Transverse colon (tissue), 4 donors: ENCODE results near the gene COMMD2. TPM values are rescaled to one million over a fixed set of nuclear protein-coding genes. Genes with fewer than 3 reads are reported as not detected.

ENCODE experiments used
- DNase-seq: peaks from one replicate; pipeline ENCODE4 v3.0.0-alpha.2; 2019
- H3K27ac ChIP-seq, 4 donors: fragments of 200-600 bp; sonication (generic); 2 replicates each; pipeline ENCODE4 v1.5.1; 2016 to 2018; ENCODE audit warnings: inconsistent platforms in 4 of 4
- H3K27me3 ChIP-seq: fragments of 200-600 bp; sonication (generic); 2 replicates; pipeline ENCODE4 v1.5.1; 2017; ENCODE audit warnings: inconsistent platforms
- H3K36me3 ChIP-seq, 4 donors: fragments of 200-600 bp; sonication (generic); 2 replicates each; pipeline ENCODE4 v1.5.1; 2017 to 2019; ENCODE audit warnings: inconsistent platforms in 4 of 4
- H3K4me1 ChIP-seq, 4 donors: fragments of 200-600 bp; sonication (generic); 2 replicates each; pipeline ENCODE4 v1.5.1; 2017 to 2020; ENCODE audit warnings: inconsistent platforms in 4 of 4
- H3K4me3 ChIP-seq, 4 donors: fragments of 200-600 bp; sonication (generic); 1 replicate in 1 of 4; 2 replicates in 3 of 4; pipeline versions ENCODE4 v1.5.1 to v1.6.1; 2017 to 2019; ENCODE audit warnings: inconsistent platforms in 4 of 4
- H3K9me3 ChIP-seq, 2 donors: fragments of 200-600 bp; sonication (generic); 2 replicates each; pipeline ENCODE4 v1.5.1; 2017 to 2019; ENCODE audit warnings: inconsistent platforms in 2 of 2
- EP300 ChIP-seq: sonication (generic); formaldehyde crosslinking; IDR thresholded peaks from one replicate; pipeline ENCODE4 v1.6.1; 2017; ENCODE audit warnings: antibody characterized with exemption, low read depth
- POLR2A ChIP-seq: fragments of 450-650 bp; IDR thresholded peaks from one replicate; pipeline ENCODE4 v1.6.1; 2016; ENCODE audit warnings: antibody characterized with exemption, mild to moderate bottlenecking, moderate library complexity
- POLR2AphosphoS5 ChIP-seq, 3 donors: sonication (generic); formaldehyde crosslinking; IDR thresholded peaks; one replicate each; pipeline ENCODE4 v1.6.1; 2016; ENCODE audit warnings: antibody characterized with exemption in 3 of 3
- WGBS, 2 donors: methylation state at CpG; one replicate each; pipeline ENCODE4 v1.1.5; 2018; ENCODE audit warnings: low coverage in 1 of 2; 5-methylcytosine and 5-hydroxymethylcytosine counted together
- in situ Hi-C, 4 donors: fragments of 200-750 bp; cut with MboI; loops; one replicate each; pipeline versions ENCODE4 v1.15.0 to v1.15.1; 2017; ENCODE audit warnings: low sequenced_read_pairs in 3 of 4, low pct_ligation_motif_present in 1 of 4, low pct_unique_long_range_greater_than_20kb in 1 of 4
- intact Hi-C: fragments of 100-400 bp; cut with DNase I; formaldehyde crosslinking; loops from one replicate; pipeline ENCODE4 v1.15.1; 2023; ENCODE audit warnings: low total_unique reads
- total RNA-seq, 4 donors: library from RNA; depleted of rRNA; stranded (reverse); fragments of >200 nt; gene quantifications; one replicate each; pipeline ENCODE4 v1.1.0, GENCODE V29; 2016
- TF ChIP-seq, protein P1 (sequence below), 5 experiments: fragments of 200-600 bp in 3 of 5; fragments of 450-650 bp in 2 of 5; sonication (generic) in 3 of 5; IDR thresholded peaks; 1 replicate in 2 of 5; 2 replicates in 3 of 5; pipeline ENCODE4 v1.5.1; 2016 to 2017; ENCODE audit warnings: antibody characterized with exemption in 5 of 5, inconsistent platforms in 3 of 5, mild to moderate bottlenecking in 2 of 5, moderate library complexity in 1 of 5

The COMMD2 gene
- total RNA-seq, 4 donors from 2014 or later: 11.3 to 20.2 (median 16.1) TPM

DNA sequence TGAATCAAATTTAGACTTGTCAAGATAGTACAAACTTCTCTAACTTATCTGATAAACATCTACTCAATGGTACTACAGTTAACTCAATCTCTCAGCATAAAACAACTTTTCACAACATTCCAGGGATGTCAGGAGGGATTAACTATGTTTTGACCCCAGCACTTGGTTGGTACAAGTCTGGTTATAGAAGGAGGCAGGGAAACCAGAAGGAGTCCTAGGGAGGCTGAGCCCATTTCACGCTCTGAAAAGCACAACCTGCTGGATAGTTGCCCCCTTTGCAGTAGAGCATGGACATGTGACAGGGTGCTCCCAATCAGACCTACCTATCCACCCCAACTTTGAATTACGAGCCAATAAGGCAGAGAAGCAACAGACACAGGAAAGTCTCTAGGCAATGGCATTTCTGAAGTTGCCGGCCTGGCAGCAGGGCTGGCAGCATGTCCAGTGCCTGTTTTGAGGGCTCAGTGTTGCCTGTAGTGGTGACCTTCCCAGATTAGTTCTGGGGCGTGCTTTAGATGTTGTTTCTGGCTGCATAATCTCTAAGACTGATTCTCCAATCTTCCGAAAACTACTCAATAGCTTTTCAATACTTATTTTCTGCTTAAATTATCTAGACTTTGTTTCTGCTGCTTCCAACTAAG lies 31.9 kb upstream of the COMMD2 start:
- WGBS, 2 donors: 86 to 88% methylated on average over 1 to 5 of the region's 5 CpGs
- in situ Hi-C loops: no loop called here

GRCh38 chr3:149783576-149783975 lies 31.3 kb upstream of the COMMD2 start:
- in situ Hi-C loops: no loop called here
- Histone ChIP-seq H3K36me3 (no peaks in the 10 kb centered on the region), H3K27me3 (no peaks in the 10 kb centered on the region), H3K4me1 (no peaks in the 10 kb centered on the region), H3K4me3 (no peak overlapping the region), H3K9me3 (no peaks in the 10 kb centered on the region), H3K27ac (no peak overlapping the region)
- DNase-seq: no peak
- intact Hi-C loops: no loop called here
- TF ChIP-seq POLR2A (no peak), EP300 (no peak)

More for the DNA sequence above, 31.9 kb upstream of the COMMD2 start:
- Histone ChIP-seq H3K27ac (no peak overlapping the region), H3K4me1 (no peaks in the 10 kb centered on the region), H3K9me3 (no peaks in the 10 kb centered on the region), H3K4me3 (no peak overlapping the region), H3K36me3 (no peaks in the 10 kb centered on the region), H3K27me3 (no peaks in the 10 kb centered on the region)
- no peak for TF ChIP-seq EP300
- TF ChIP-seq, protein P1, sequence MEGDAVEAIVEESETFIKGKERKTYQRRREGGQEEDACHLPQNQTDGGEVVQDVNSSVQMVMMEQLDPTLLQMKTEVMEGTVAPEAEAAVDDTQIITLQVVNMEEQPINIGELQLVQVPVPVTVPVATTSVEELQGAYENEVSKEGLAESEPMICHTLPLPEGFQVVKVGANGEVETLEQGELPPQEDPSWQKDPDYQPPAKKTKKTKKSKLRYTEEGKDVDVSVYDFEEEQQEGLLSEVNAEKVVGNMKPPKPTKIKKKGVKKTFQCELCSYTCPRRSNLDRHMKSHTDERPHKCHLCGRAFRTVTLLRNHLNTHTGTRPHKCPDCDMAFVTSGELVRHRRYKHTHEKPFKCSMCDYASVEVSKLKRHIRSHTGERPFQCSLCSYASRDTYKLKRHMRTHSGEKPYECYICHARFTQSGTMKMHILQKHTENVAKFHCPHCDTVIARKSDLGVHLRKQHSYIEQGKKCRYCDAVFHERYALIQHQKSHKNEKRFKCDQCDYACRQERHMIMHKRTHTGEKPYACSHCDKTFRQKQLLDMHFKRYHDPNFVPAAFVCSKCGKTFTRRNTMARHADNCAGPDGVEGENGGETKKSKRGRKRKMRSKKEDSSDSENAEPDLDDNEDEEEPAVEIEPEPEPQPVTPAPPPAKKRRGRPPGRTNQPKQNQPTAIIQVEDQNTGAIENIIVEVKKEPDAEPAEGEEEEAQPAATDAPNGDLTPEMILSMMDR (IDR thresholded peaks at IDR 0.05): no peak
- TF ChIP-seq POLR2A: no peak
- TF ChIP-seq POLR2AphosphoS5 (IDR thresholded peaks at IDR 0.05): no peak
- intact Hi-C loops: no loop called here
- no peak for DNase-seq

DNA sequence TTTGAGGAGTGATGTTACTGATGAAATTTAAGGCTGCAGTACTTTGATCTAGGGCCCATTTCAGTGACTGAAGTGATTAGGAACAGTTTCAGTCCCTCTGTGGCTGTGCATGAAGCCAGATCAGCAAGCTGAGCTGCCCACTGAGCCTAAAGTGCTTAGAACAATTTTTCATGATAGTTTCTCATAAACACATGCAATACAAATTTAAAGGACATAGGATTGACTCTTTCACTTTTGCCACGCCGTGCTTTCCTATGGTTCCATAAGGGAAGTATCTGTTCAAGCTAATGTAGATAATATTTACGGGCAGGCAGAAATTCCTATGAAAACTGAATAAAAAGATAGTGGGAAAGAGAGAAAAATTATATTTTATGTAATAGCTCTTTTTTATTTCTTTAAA lies 29.5 kb upstream of the COMMD2 start:
- TF ChIP-seq POLR2AphosphoS5 (IDR thresholded peaks at IDR 0.05) (no peak), EP300 (no peak), POLR2A (no peak)
- TF ChIP-seq, protein P1 (IDR thresholded peaks at IDR 0.05): no peak
- H3K36me3 ChIP-seq: no peaks in the 10 kb centered on the region
- in situ Hi-C loops (no loop called here), intact Hi-C loops (no loop called here)
- H3K27ac ChIP-seq: peak overlapping the region in 1 of 4 donors; percentile 26
- no peak overlapping the region for H3K4me3 ChIP-seq
- DNase-seq: no peak
- WGBS, 2 donors: 74 to 85% methylated on average over 3 of the region's 3 CpGs
- H3K9me3 ChIP-seq: no peaks in the 10 kb centered on the region
- no peaks in the 10 kb centered on the region for H3K27me3 ChIP-seq
- no peaks in the 10 kb centered on the region for H3K4me1 ChIP-seq

- Histone ChIP-seq H3K9me3 (no peaks in the 10 kb centered on the region), H3K27ac (peak overlapping the region in 1 of 4 donors; percentile 26), H3K36me3 (no peaks in the 10 kb centered on the region), H3K4me3 (no peak overlapping the region), H3K4me1 (no peaks in the 10 kb centered on the region), H3K27me3 (no peaks in the 10 kb centered on the region)
- TF ChIP-seq POLR2A (no peak), POLR2AphosphoS5 (IDR thresholded peaks at IDR 0.05) (no peak), EP300 (no peak)
- 76 to 87% methylated on average over 3 to 4 of the region's 4 CpGs for WGBS, 2 donors
- intact Hi-C loops (no loop called here), in situ Hi-C loops (no loop called here)
- no peak for DNase-seq
Observed at GRCh38 chr3:149781211-149781610, 28.9 kb upstream of the COMMD2 start.

- intact Hi-C loops: no loop called here
- no peaks in the 10 kb centered on the region for H3K4me1 ChIP-seq
- no peak overlapping the region for H3K4me3 ChIP-seq
- H3K27me3 ChIP-seq: no peaks in the 10 kb centered on the region
- no peaks in the 10 kb centered on the region for H3K36me3 ChIP-seq
- in situ Hi-C loops: no loop called here
- 67 to 83% methylated on average over 1 to 2 of the region's 2 CpGs for WGBS, 2 donors
- no peaks in the 10 kb centered on the region for H3K9me3 ChIP-seq
- H3K27ac ChIP-seq: no peak overlapping the region
- no peak for DNase-seq
- no peak for TF ChIP-seq POLR2A
- no peak for TF ChIP-seq EP300
- TF ChIP-seq, protein P1 (IDR thresholded peaks at IDR 0.05): no peak
- TF ChIP-seq POLR2AphosphoS5 (IDR thresholded peaks at IDR 0.05): no peak
Observed at GRCh38 chr3:149777414-149778214, 25.3 kb upstream of the COMMD2 start.
